HepG2 (cell line): ENCODE results near the gene MYORG. TPM values are rescaled to one million over a fixed set of nuclear protein-coding genes. Genes with fewer than 3 reads are reported as not detected.
A peak's percentile ranks its signal among the peaks of the same experiment; 100 is the strongest.

Experiments used
- ARNTL ChIP-seq: sonication (generic); formaldehyde crosslinking; IDR thresholded peaks from 2 replicates; pipeline ENCODE4 v1.4.0; 2020; ENCODE audit warnings: mild to moderate bottlenecking, missing genetic modification reagents
- EP300 ChIP-seq, 3 experiments: sonication (generic) in 1 of 3; formaldehyde crosslinking in 1 of 3; IDR thresholded peaks; 2 replicates each; pipeline versions ENCODE4 v1.5.1 to v1.6.1; 2011 to 2020; ENCODE audit warnings: low read depth in 2 of 3, low read length in 2 of 3, borderline replicate concordance in 1 of 3, improper control_type of control experiment in 1 of 3, mild to moderate bottlenecking in 1 of 3, missing genetic modification reagents in 1 of 3, moderate library complexity in 1 of 3
- HMG20B ChIP-seq: conservative IDR thresholded peaks from 2 replicates; pipeline ENCODE4 v1.6.1; 2016; ENCODE audit warnings: missing genetic modification reagents, missing compliant biosample characterization
- IRF2 ChIP-seq: IDR thresholded peaks from 2 replicates; pipeline ENCODE4 v1.6.1; 2018; ENCODE audit warnings: missing genetic modification reagents, missing compliant biosample characterization
- ISX ChIP-seq: sonication (generic); formaldehyde crosslinking; conservative IDR thresholded peaks from 2 replicates; pipeline ENCODE4 v1.5.0; 2020; ENCODE audit warnings: missing genetic modification reagents
- KDM5A ChIP-seq: fragments of 200-600 bp; sonication (generic); IDR thresholded peaks from 2 replicates; pipeline ENCODE4 v1.7.0; 2018; ENCODE audit warnings: antibody characterized with exemption, mild to moderate bottlenecking, low read length, borderline replicate concordance
- ONECUT2 ChIP-seq: sonication (generic); formaldehyde crosslinking; IDR thresholded peaks from 2 replicates; pipeline ENCODE4 v1.4.0; 2020; ENCODE audit warnings: missing genetic modification reagents
- SALL2 ChIP-seq: sonication (generic); formaldehyde crosslinking; IDR thresholded peaks from 2 replicates; pipeline ENCODE4 v1.8.1; 2023; ENCODE audit warnings: mild to moderate bottlenecking, missing genetic modification reagents, inconsistent platforms
- SIX4 ChIP-seq: sonication (generic); formaldehyde crosslinking; IDR thresholded peaks from 2 replicates; pipeline ENCODE4 v1.4.0; 2020; ENCODE audit warnings: missing genetic modification reagents
- TCF7L2 ChIP-seq: IDR thresholded peaks from 2 replicates; pipeline ENCODE4 v1.6.1; 2011; ENCODE audit warnings: mild to moderate bottlenecking, low read depth, low read length, moderate library complexity
- ZNF354B ChIP-seq: sonication (generic); formaldehyde crosslinking; IDR thresholded peaks from 2 replicates; pipeline ENCODE4 v1.8.0; 2022; ENCODE audit warnings: mild to moderate bottlenecking, missing genetic modification reagents
- ZNF772 ChIP-seq: sonication (generic); formaldehyde crosslinking; IDR thresholded peaks from 2 replicates; pipeline ENCODE4 v1.5.0; 2020; ENCODE audit warnings: mild to moderate bottlenecking, missing genetic modification reagents
- ZSCAN9 ChIP-seq: IDR thresholded peaks from 2 replicates; pipeline ENCODE4 v1.6.1; 2016; ENCODE audit warnings: borderline replicate concordance
- polyA plus RNA-seq, 8 experiments: library from polyadenylated mRNA; depleted of rRNA in 3 of 8; stranded (reverse) in 7 of 8; unstranded in 1 of 8; fragments of >200 nt; fragmentation: Illumina TruSeq in 4 of 8; extraction: Trizol in 4 of 8; gene quantifications; 2 replicates each; pipeline versions ENCODE4 v1.2.1 to v1.2.3, GENCODE V29; 2011 to 2016; ENCODE audit warnings: low read depth in 4 of 8, missing spikeins in 1 of 8, mixed read lengths in 1 of 8; ENCODE audit not compliant: insufficient read depth in 1 of 8
- total RNA-seq, 5 experiments: library from RNA; depleted of rRNA; stranded (reverse); fragments of >200 nt; fragmentation: Illumina TruSeq; extraction: Trizol; gene quantifications; 2 replicates each; pipeline ENCODE4 v1.2.3, GENCODE V29; 2016; ENCODE audit warnings: low read depth in 1 of 5
- TF ChIP-seq, protein P1 (sequence below): sonication (generic); formaldehyde crosslinking; IDR thresholded peaks from 2 replicates; pipeline ENCODE4 v1.4.0; 2020; ENCODE audit warnings: mild to moderate bottlenecking, missing genetic modification reagents
- TF ChIP-seq, protein P2 (sequence below): IDR thresholded peaks from 2 replicates; pipeline ENCODE4 v1.4.0; 2020; ENCODE audit warnings: mild to moderate bottlenecking, missing genetic modification reagents
- TF ChIP-seq, protein P3 (sequence below): sonication (generic); formaldehyde crosslinking; IDR thresholded peaks from 2 replicates; pipeline ENCODE4 v1.4.0; 2020; ENCODE audit warnings: missing genetic modification reagents
- TF ChIP-seq, protein P4 (sequence below): sonication (generic); formaldehyde crosslinking; IDR thresholded peaks from 2 replicates; pipeline ENCODE4 v1.8.1; 2022; ENCODE audit warnings: low read depth, mild to moderate bottlenecking, missing genetic modification reagents
- TF ChIP-seq, protein P5 (sequence below): sonication (generic); formaldehyde crosslinking; IDR thresholded peaks from 2 replicates; pipeline ENCODE4 v1.4.0; 2020; ENCODE audit warnings: missing genetic modification reagents; ENCODE audit errors: not compliant biosample characterization

MYORG gene
- total and polyA plus RNA-seq, 2 of the 13 experiments (the other 11 are each of a cell fraction or from before 2014, with no cell fraction given) = 11.1 to 22.4 TPM

DNA sequence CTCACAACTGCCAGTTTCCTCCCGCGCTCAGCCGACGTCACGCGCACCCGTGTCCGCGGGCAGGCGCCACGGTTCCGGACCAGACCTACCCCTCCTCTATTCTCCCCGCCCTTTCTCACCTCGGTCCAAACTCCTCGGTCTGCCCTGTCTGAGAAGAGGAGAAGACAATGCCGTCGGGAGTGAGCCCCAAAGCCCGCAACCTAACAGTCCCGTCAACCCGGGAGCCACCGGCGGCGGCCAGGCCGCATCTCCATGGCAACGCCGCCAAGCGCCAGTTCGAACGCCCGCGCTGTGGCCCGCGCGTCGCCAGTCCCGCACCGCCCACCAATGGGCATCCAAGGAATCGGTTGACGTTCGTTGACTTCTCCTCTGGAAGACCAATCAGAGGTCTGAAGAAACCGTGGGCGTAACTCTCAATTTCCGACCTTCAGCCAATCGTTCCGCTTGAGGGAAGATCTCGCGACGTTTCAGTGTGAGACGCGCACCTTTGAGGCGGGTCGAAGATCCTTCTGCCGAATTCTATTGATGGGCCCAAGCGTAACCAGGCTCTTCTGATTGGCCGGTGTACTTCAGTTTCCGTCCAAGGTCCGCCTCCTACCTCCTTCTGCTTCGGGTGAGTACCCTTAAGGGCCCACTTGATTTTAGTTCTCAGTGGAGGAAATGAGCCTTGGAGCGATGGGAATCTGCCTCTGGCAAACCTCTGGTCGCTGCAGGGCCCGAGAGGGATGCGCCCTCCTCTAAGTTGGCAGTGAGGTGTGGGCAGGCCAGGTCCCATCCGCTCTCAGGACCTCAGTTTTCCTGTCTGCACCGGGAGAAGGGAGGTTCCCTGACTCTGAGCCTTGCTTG lies 47.5 kb downstream of the MYORG start, which contains the start of the genes KIF24 and NUDT2 (continued):
- TF ChIP-seq, protein P1, sequence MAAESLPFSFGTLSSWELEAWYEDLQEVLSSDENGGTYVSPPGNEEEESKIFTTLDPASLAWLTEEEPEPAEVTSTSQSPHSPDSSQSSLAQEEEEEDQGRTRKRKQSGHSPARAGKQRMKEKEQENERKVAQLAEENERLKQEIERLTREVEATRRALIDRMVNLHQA (CRISPR knock-in tag) = no peak
- TF ChIP-seq IRF2 (CRISPR knock-in tag) = peak; percentile 26; the same call in 1 of the 2 replicates
- TF ChIP-seq ISX (CRISPR knock-in tag) = no peak
- TF ChIP-seq KDM5A = peak; percentile 33; the same call in 1 of the 2 replicates
- TF ChIP-seq ONECUT2 (CRISPR knock-in tag) = no peak
- TF ChIP-seq ARNTL (CRISPR knock-in tag) = 0 out of 2 replicates have a peak, but pooled peaks have one; percentile 30
- TF ChIP-seq, protein P2, sequence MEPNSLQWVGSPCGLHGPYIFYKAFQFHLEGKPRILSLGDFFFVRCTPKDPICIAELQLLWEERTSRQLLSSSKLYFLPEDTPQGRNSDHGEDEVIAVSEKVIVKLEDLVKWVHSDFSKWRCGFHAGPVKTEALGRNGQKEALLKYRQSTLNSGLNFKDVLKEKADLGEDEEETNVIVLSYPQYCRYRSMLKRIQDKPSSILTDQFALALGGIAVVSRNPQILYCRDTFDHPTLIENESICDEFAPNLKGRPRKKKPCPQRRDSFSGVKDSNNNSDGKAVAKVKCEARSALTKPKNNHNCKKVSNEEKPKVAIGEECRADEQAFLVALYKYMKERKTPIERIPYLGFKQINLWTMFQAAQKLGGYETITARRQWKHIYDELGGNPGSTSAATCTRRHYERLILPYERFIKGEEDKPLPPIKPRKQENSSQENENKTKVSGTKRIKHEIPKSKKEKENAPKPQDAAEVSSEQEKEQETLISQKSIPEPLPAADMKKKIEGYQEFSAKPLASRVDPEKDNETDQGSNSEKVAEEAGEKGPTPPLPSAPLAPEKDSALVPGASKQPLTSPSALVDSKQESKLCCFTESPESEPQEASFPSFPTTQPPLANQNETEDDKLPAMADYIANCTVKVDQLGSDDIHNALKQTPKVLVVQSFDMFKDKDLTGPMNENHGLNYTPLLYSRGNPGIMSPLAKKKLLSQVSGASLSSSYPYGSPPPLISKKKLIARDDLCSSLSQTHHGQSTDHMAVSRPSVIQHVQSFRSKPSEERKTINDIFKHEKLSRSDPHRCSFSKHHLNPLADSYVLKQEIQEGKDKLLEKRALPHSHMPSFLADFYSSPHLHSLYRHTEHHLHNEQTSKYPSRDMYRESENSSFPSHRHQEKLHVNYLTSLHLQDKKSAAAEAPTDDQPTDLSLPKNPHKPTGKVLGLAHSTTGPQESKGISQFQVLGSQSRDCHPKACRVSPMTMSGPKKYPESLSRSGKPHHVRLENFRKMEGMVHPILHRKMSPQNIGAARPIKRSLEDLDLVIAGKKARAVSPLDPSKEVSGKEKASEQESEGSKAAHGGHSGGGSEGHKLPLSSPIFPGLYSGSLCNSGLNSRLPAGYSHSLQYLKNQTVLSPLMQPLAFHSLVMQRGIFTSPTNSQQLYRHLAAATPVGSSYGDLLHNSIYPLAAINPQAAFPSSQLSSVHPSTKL = no peak; the same call in 1 of the 2 replicates
- TF ChIP-seq HMG20B = no peak
- no peak for TF ChIP-seq TCF7L2
- no peak; the same call in 1 of the 2 replicates for TF ChIP-seq SALL2 (CRISPR knock-in tag)
- TF ChIP-seq EP300 (IDR thresholded peaks at IDR 0.05; ENCODE audit: low read depth in 2 of 2, low read length in 2 of 2) = no peak
- TF ChIP-seq EP300 (CRISPR knock-in tag; IDR thresholded peaks at IDR 0.05; ENCODE audit: borderline replicate concordance) = no peak
- TF ChIP-seq SIX4 (CRISPR knock-in tag) = no peak
- peak; percentile 3; the same call in 1 of the 2 replicates for TF ChIP-seq ZNF772 (CRISPR knock-in tag)
- TF ChIP-seq, protein P3, sequence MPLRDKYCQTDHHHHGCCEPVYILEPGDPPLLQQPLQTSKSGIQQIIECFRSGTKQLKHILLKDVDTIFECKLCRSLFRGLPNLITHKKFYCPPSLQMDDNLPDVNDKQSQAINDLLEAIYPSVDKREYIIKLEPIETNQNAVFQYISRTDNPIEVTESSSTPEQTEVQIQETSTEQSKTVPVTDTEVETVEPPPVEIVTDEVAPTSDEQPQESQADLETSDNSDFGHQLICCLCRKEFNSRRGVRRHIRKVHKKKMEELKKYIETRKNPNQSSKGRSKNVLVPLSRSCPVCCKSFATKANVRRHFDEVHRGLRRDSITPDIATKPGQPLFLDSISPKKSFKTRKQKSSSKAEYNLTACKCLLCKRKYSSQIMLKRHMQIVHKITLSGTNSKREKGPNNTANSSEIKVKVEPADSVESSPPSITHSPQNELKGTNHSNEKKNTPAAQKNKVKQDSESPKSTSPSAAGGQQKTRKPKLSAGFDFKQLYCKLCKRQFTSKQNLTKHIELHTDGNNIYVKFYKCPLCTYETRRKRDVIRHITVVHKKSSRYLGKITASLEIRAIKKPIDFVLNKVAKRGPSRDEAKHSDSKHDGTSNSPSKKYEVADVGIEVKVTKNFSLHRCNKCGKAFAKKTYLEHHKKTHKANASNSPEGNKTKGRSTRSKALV = no peak
- no peak for TF ChIP-seq ZSCAN9 (CRISPR knock-in tag)
- TF ChIP-seq, protein P4, sequence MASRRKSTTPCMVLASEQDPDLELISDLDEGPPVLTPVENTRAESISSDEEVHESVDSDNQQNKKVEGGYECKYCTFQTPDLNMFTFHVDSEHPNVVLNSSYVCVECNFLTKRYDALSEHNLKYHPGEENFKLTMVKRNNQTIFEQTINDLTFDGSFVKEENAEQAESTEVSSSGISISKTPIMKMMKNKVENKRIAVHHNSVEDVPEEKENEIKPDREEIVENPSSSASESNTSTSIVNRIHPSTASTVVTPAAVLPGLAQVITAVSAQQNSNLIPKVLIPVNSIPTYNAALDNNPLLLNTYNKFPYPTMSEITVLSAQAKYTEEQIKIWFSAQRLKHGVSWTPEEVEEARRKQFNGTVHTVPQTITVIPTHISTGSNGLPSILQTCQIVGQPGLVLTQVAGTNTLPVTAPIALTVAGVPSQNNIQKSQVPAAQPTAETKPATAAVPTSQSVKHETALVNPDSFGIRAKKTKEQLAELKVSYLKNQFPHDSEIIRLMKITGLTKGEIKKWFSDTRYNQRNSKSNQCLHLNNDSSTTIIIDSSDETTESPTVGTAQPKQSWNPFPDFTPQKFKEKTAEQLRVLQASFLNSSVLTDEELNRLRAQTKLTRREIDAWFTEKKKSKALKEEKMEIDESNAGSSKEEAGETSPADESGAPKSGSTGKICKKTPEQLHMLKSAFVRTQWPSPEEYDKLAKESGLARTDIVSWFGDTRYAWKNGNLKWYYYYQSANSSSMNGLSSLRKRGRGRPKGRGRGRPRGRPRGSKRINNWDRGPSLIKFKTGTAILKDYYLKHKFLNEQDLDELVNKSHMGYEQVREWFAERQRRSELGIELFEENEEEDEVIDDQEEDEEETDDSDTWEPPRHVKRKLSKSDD = 0 out of 2 replicates have a peak, but pooled peaks have one; percentile 16
- TF ChIP-seq, protein P5, sequence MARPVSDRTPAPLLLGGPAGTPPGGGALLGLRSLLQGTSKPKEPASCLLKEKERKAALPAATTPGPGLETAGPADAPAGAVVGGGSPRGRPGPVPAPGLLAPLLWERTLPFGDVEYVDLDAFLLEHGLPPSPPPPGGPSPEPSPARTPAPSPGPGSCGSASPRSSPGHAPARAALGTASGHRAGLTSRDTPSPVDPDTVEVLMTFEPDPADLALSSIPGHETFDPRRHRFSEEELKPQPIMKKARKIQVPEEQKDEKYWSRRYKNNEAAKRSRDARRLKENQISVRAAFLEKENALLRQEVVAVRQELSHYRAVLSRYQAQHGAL (CRISPR knock-in tag) = no peak
- no peak; the same call in 1 of the 2 replicates for TF ChIP-seq ZNF354B (CRISPR knock-in tag)
